ENCODE data around the gene PAPSS1. TPM values are rescaled to one million over a fixed set of nuclear protein-coding genes. Genes with fewer than 3 reads are reported as not detected.

The PAPSS1 gene
- total RNA-seq, 1 experiment from 2014 or later, result 83.6 TPM

DNA sequence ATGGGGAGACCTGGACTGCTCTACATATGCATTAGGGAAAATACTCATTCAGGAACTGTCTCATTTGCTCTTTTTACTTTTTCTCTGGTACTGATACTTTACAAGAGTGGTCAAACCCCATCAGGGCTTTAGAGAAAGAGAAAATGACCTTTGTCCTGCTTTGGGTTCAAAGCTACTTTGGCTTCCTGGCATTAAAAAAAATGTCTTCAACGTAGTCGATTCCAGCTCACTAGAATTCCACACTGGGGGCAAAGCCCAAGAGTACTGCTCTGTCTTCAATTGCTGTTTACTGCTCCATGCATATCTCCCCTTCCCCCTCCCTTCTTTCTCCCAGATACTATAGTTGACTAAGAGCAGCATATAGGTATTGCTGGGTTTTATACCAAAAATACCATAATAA lies 98.0 kb downstream of the PAPSS1 start:
- no peak overlapping the region for H3K4me2 ChIP-seq (ENCODE audit: insufficient read depth, insufficient read length, low read length)
- no peaks in the 10 kb centered on the region for H4K20me1 ChIP-seq (ENCODE audit: control insufficient read depth, insufficient read depth, insufficient read length)
- no peak overlapping the region for H2AFZ ChIP-seq (ENCODE audit: low read length)
- no peak overlapping the region for H2BK12ac ChIP-seq (ENCODE audit: insufficient read length, low read depth, low read length)
- Mint-ChIP-seq H3K9me3 (peaks cover 3 to 10% of the 10 kb centered on the region in 2 experiments; a peak in 4 of 5 replicates), H3K4me3 (no peak overlapping the region), H3K4me1 (no peaks in the 10 kb centered on the region), H3K27ac (no peak overlapping the region), H3K27me3 (ENCODE audit: low read depth) (no peaks in the 10 kb centered on the region), H3K36me3 (ENCODE audit: insufficient read depth in 1 of 3, low read depth in 3 of 3) (peaks cover 16 to 32% (median 19%) of the 10 kb centered on the region in 3 experiments)
- TF ChIP-seq, protein P1, sequence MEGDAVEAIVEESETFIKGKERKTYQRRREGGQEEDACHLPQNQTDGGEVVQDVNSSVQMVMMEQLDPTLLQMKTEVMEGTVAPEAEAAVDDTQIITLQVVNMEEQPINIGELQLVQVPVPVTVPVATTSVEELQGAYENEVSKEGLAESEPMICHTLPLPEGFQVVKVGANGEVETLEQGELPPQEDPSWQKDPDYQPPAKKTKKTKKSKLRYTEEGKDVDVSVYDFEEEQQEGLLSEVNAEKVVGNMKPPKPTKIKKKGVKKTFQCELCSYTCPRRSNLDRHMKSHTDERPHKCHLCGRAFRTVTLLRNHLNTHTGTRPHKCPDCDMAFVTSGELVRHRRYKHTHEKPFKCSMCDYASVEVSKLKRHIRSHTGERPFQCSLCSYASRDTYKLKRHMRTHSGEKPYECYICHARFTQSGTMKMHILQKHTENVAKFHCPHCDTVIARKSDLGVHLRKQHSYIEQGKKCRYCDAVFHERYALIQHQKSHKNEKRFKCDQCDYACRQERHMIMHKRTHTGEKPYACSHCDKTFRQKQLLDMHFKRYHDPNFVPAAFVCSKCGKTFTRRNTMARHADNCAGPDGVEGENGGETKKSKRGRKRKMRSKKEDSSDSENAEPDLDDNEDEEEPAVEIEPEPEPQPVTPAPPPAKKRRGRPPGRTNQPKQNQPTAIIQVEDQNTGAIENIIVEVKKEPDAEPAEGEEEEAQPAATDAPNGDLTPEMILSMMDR (conservative IDR thresholded peaks at IDR 0.05), result no peak
- no peaks in the 10 kb centered on the region for H3K27me3 ChIP-seq (ENCODE audit: insufficient read depth, low read length)
- no peak overlapping the region for H3T11ph ChIP-seq (ENCODE audit: low read length)
- H3K27ac ChIP-seq (ENCODE audit: insufficient read length, low read depth, low read length), result no peak overlapping the region
- no peak overlapping the region for H3K23ac ChIP-seq (ENCODE audit: insufficient read length, low read depth, low read length)
- no peak overlapping the region for H2BK120ac ChIP-seq (ENCODE audit: low read depth, low read length, poor library complexity, severe bottlenecking)
- H3K9ac ChIP-seq (ENCODE audit: extremely low read depth, insufficient read length, low read length), result no peak overlapping the region
- no CpG with 5 or more reads among the region's 2 CpGs for WGBS (ENCODE audit: extremely low coverage, insufficient read length, low lambda C conversion rate)
- no peak for DNase-seq
- H3K79me1 ChIP-seq (ENCODE audit: insufficient read depth, low read depth, low read length, poor library complexity, severe bottlenecking), result peaks cover under 1% of the 10 kb centered on the region
- no peak overlapping the region for H4K8ac ChIP-seq (replicated peaks; ENCODE audit: insufficient read length, low read depth, low read length)
- no peaks in the 10 kb centered on the region for H3K79me2 ChIP-seq (ENCODE audit: insufficient read depth, low read length)
- no peak overlapping the region for H4K91ac ChIP-seq (ENCODE audit: insufficient read length, low read depth, low read length)
- H2BK20ac ChIP-seq (ENCODE audit: low read depth, low read length, poor library complexity, severe bottlenecking), result no peak overlapping the region
- H2BK15ac ChIP-seq (ENCODE audit: low read depth, low read length), result no peak overlapping the region
- no peaks in the 10 kb centered on the region for H3K4me1 ChIP-seq (ENCODE audit: insufficient read depth, low read length)
- no peak overlapping the region for H3K4ac ChIP-seq (ENCODE audit: low read depth, low read length)
- H4K5ac ChIP-seq (ENCODE audit: insufficient read length, low read depth, low read length), result no peak overlapping the region
- no peaks in the 10 kb centered on the region for H3K9me3 ChIP-seq (ENCODE audit: control insufficient read depth, low read depth, low read length)
- H3K56ac ChIP-seq (ENCODE audit: insufficient read length, low read depth, low read length), result no peak overlapping the region
- no peak overlapping the region for H3K14ac ChIP-seq (ENCODE audit: insufficient read depth, low read length)
- H3K18ac ChIP-seq (ENCODE audit: insufficient read length, low read depth, low read length), result no peak overlapping the region
- no peaks in the 10 kb centered on the region for H3K23me2 ChIP-seq (ENCODE audit: insufficient read length, low read depth, low read length, poor library complexity, severe bottlenecking)
- H2BK5ac ChIP-seq (ENCODE audit: insufficient read length, low read length), result no peak overlapping the region
- H2AK5ac ChIP-seq (ENCODE audit: insufficient read length, low read length), result no peak overlapping the region

All from H9 (cell line).